HL-60/S4 (cell line): ENCODE results near the gene KRT1.
"Not testable (repeated sequence)": the region's sequence is repeated elsewhere in the genome, so short reads cannot be mapped to it uniquely, and the experiment has no call there.

Source experiments
- in situ Hi-C: fragments of 300-500 bp; cut with MboI; formaldehyde crosslinking; loops from 2 replicates; pipeline ENCODE4 v1.14.3; 2022; ENCODE audit warnings: low sequenced_read_pairs

Gene KRT1

GRCh38 chr12:52680363-52680762 lies at the start of gene KRT1:
KRT1 (minus strand) TSS chr12:52680407; CDS start chr12:52680348, 59 bp downstream.
- in situ Hi-C loops, result no loop called here

- in situ Hi-C loops, result no loop called here
Observed at GRCh38 chr12:52729147-52729546, 48.9 kb upstream of the KRT1 start.

GRCh38 chr12:52728374-52728773 lies 48.2 kb upstream of the KRT1 start:
- in situ Hi-C loops, result no loop called here

GRCh38 chr12:52727037-52727436 lies 46.8 kb upstream of the KRT1 start:
- in situ Hi-C loops, result no loop called here

- in situ Hi-C loops, result no loop called here
Observed at GRCh38 chr12:52726451-52726850, 46.2 kb upstream of the KRT1 start.

GRCh38 chr12:52724384-52724783 lies 44.2 kb upstream of the KRT1 start:
- in situ Hi-C loops, result no loop called here

- in situ Hi-C loops, result no loop called here
Observed at GRCh38 chr12:52722680-52723079, 42.5 kb upstream of the KRT1 start.

- in situ Hi-C loops, result no loop called here
Observed at GRCh38 chr12:52721838-52722470, 41.7 kb upstream of the KRT1 start.

- in situ Hi-C loops, result no loop called here
Observed at GRCh38 chr12:52720365-52720886, 40.2 kb upstream of the KRT1 start.

- in situ Hi-C loops, result no loop called here
Observed at GRCh38 chr12:52716061-52716460, 35.9 kb upstream of the KRT1 start.

GRCh38 chr12:52715416-52715815 lies 35.2 kb upstream of the KRT1 start:
- in situ Hi-C loops, result no loop called here

GRCh38 chr12:52714887-52715281 lies 34.7 kb upstream of the KRT1 start:
- in situ Hi-C loops, result no loop called here

GRCh38 chr12:52713960-52714886 lies 34.0 kb upstream of the KRT1 start:
- in situ Hi-C loops, result no loop called here

- in situ Hi-C loops, result not testable (repeated sequence)
Observed at GRCh38 chr12:52712122-52712521, 31.9 kb upstream of the KRT1 start.

- in situ Hi-C loops, result no loop called here
Observed at GRCh38 chr12:52710730-52711129, 30.5 kb upstream of the KRT1 start.

GRCh38 chr12:52708010-52708409 lies 27.8 kb upstream of the KRT1 start:
- in situ Hi-C loops, result no loop called here

- in situ Hi-C loops, result no loop called here
Observed at GRCh38 chr12:52704464-52704863, 24.3 kb upstream of the KRT1 start.

- in situ Hi-C loops, result no loop called here
Observed at GRCh38 chr12:52703878-52704277, 23.7 kb upstream of the KRT1 start.

GRCh38 chr12:52703424-52703823 lies 23.2 kb upstream of the KRT1 start, which contains the start of gene KRT77:
KRT77 (minus strand) TSS chr12:52703524; CDS start chr12:52703434, 90 bp downstream.
- in situ Hi-C loops, result no loop called here

GRCh38 chr12:52702338-52702737 lies 22.1 kb upstream of the KRT1 start:
- in situ Hi-C loops, result no loop called here

- in situ Hi-C loops, result no loop called here
Observed at GRCh38 chr12:52701281-52701680, 21.1 kb upstream of the KRT1 start.

- in situ Hi-C loops, result no loop called here
Observed at GRCh38 chr12:52699960-52700359, 19.8 kb upstream of the KRT1 start.
